22Rv1 (cell line): ENCODE measurements around the gene ENTPD3.

Source experiments
- CTCF ChIP-seq: fragments of 450-650 bp; IDR thresholded peaks from 2 replicates; pipeline ENCODE4 v1.5.1; 2017; ENCODE audit warnings: mild to moderate bottlenecking
- ZFX ChIP-seq: fragments of 450-650 bp; IDR thresholded peaks from 2 replicates; pipeline ENCODE4 v1.6.1; 2017; ENCODE audit warnings: antibody characterized with exemption, borderline replicate concordance

DNA sequence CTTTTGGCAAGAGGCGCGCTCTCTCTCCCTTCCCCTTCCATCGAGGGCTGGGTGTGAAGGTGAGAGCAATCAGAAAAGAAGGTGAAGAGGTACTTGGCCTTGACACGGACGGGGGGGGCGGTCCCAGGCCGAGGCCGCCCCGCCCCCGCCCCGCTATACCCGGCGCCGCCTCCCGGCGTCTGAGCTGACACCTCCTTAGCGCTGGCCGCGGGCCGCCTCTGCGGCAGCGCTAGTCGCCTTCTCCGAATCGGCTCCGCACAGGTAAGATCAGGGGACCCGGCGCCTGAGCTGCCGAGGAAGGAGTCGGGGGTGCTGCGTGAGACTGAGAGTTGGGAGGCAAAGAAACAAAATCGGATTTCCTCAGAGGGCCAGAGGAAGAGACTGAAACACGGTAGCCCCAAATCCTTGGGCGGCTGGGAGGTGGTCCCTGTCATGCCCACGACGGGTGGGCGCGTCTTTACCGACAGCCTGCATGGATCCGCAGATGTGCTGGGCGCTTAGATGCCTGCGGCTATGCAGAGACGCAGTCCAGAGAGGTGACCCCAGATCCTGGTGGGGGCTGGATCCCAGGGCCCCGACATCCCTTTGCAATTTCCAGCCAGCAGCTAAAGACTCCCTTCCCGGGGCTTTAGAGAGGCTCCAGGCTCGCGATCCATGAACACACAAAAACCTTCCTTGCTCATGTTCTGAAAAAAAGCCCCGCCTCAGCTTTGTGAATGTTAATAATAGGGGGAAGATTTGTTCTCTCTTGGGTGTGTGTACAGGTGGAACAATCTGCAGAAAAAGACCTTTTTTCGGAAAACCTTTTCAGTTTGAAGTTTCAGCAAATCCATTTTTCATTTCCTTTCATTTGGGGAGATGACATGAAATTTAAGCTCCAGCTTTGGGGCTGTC is at the start of gene ENTPD3:
- TF ChIP-seq CTCF (no peak), ZFX (no peak)
